HepG2 (cell line): ENCODE results near the gene PLK5. TPM values are rescaled to one million over a fixed set of nuclear protein-coding genes. Genes with fewer than 3 reads are reported as not detected.

ENCODE experiments used
- ATM ChIP-seq: fragments of 450-650 bp; IDR thresholded peaks from 2 replicates; pipeline ENCODE4 v1.7.1; 2017; ENCODE audit warnings: mild to moderate bottlenecking, borderline replicate concordance
- BORCS8-MEF2B ChIP-seq: sonication (generic); formaldehyde crosslinking; IDR thresholded peaks from 2 replicates; pipeline ENCODE4 v1.8.0; 2022; ENCODE audit warnings: mild to moderate bottlenecking, missing genetic modification reagents
- EP300 ChIP-seq, 3 experiments: sonication (generic) in 1 of 3; formaldehyde crosslinking in 1 of 3; IDR thresholded peaks; 2 replicates each; pipeline versions ENCODE4 v1.5.1 to v1.6.1; 2011 to 2020; ENCODE audit warnings: low read depth in 2 of 3, low read length in 2 of 3, borderline replicate concordance in 1 of 3, improper control_type of control experiment in 1 of 3, mild to moderate bottlenecking in 1 of 3, missing genetic modification reagents in 1 of 3, moderate library complexity in 1 of 3
- IRF2 ChIP-seq: IDR thresholded peaks from 2 replicates; pipeline ENCODE4 v1.6.1; 2018; ENCODE audit warnings: missing genetic modification reagents, missing compliant biosample characterization
- ISL2 ChIP-seq: sonication (generic); formaldehyde crosslinking; IDR thresholded peaks from 2 replicates; pipeline ENCODE4 v1.5.0; 2020; ENCODE audit warnings: missing genetic modification reagents
- MIER3 ChIP-seq: IDR thresholded peaks from 2 replicates; pipeline ENCODE4 v1.6.1; 2016; ENCODE audit warnings: missing compliant biosample characterization, borderline replicate concordance
- MYNN ChIP-seq: sonication (generic); formaldehyde crosslinking; IDR thresholded peaks from 2 replicates; pipeline ENCODE4 v1.4.0; 2020; ENCODE audit warnings: mild to moderate bottlenecking, low read depth, missing genetic modification reagents
- SIN3B ChIP-seq: fragments of 150-350 bp; IDR thresholded peaks from 2 replicates; pipeline ENCODE4 v1.6.1; 2014; ENCODE audit warnings: low read length
- TAF1 ChIP-seq: sonication (generic); formaldehyde crosslinking; IDR thresholded peaks from 2 replicates; pipeline ENCODE4 v1.4.0; 2020; ENCODE audit warnings: missing genetic modification reagents
- YY1 ChIP-seq: IDR thresholded peaks from 2 replicates; pipeline ENCODE4 v1.6.1; 2011; ENCODE audit warnings: low read length, low read depth, moderate library complexity, mild to moderate bottlenecking; ENCODE audit not compliant: insufficient read depth, insufficient replicate concordance
- ZFY ChIP-seq: sonication (generic); formaldehyde crosslinking; IDR thresholded peaks from 2 replicates; pipeline ENCODE4 v1.4.0; 2020; ENCODE audit warnings: missing genetic modification reagents
- ZMYM3 ChIP-seq: sonication (generic); formaldehyde crosslinking; IDR thresholded peaks from 2 replicates; pipeline ENCODE4 v1.5.1; 2020; ENCODE audit warnings: mild to moderate bottlenecking, missing genetic modification reagents
- ZNF138 ChIP-seq: sonication (generic); formaldehyde crosslinking; IDR thresholded peaks from 2 replicates; pipeline ENCODE4 v1.5.0; 2020; ENCODE audit warnings: mild to moderate bottlenecking, low read depth, missing genetic modification reagents
- ZNF143 ChIP-seq: sonication (generic); formaldehyde crosslinking; IDR thresholded peaks from 2 replicates; pipeline ENCODE4 v1.4.0; 2020; ENCODE audit warnings: missing genetic modification reagents
- ZNF451 ChIP-seq: sonication (generic); formaldehyde crosslinking; IDR thresholded peaks from 2 replicates; pipeline ENCODE4 v1.5.0; 2020; ENCODE audit warnings: mild to moderate bottlenecking, missing genetic modification reagents
- ZNF703 ChIP-seq: sonication (generic); formaldehyde crosslinking; IDR thresholded peaks from 2 replicates; pipeline ENCODE4 v1.5.1; 2020; ENCODE audit warnings: missing genetic modification reagents, mild to moderate bottlenecking, moderate library complexity, borderline replicate concordance
- ZNF724P ChIP-seq: sonication (generic); formaldehyde crosslinking; IDR thresholded peaks from 2 replicates; pipeline ENCODE4 v1.8.0; 2022; ENCODE audit warnings: missing genetic modification reagents, borderline replicate concordance
- ZNF737 ChIP-seq: sonication (generic); formaldehyde crosslinking; IDR thresholded peaks from 2 replicates; pipeline ENCODE4 v1.5.0; 2020; ENCODE audit warnings: missing genetic modification reagents, mild to moderate bottlenecking, borderline replicate concordance
- ZNF747 ChIP-seq: sonication (generic); formaldehyde crosslinking; IDR thresholded peaks from 2 replicates; pipeline ENCODE4 v1.8.1; 2023; ENCODE audit warnings: missing genetic modification reagents, mild to moderate bottlenecking, borderline replicate concordance
- ZNF878 ChIP-seq: sonication (generic); formaldehyde crosslinking; IDR thresholded peaks from 2 replicates; pipeline ENCODE4 v1.8.1; 2023; ENCODE audit warnings: mild to moderate bottlenecking, missing genetic modification reagents, moderate library complexity
- ZNF883 ChIP-seq: sonication (generic); formaldehyde crosslinking; IDR thresholded peaks from 2 replicates; pipeline ENCODE4 v1.5.1; 2020; ENCODE audit warnings: mild to moderate bottlenecking, missing genetic modification reagents; ENCODE audit errors: not compliant biosample characterization
- polyA plus RNA-seq, 8 experiments: library from polyadenylated mRNA; depleted of rRNA in 3 of 8; stranded (reverse) in 7 of 8; unstranded in 1 of 8; fragments of >200 nt; fragmentation: Illumina TruSeq in 4 of 8; extraction: Trizol in 4 of 8; gene quantifications; 2 replicates each; pipeline versions ENCODE4 v1.2.1 to v1.2.3, GENCODE V29; 2011 to 2016; ENCODE audit warnings: low read depth in 4 of 8, missing spikeins in 1 of 8, mixed read lengths in 1 of 8; ENCODE audit not compliant: insufficient read depth in 1 of 8
- total RNA-seq, 5 experiments: library from RNA; depleted of rRNA; stranded (reverse); fragments of >200 nt; fragmentation: Illumina TruSeq; extraction: Trizol; gene quantifications; 2 replicates each; pipeline ENCODE4 v1.2.3, GENCODE V29; 2016; ENCODE audit warnings: low read depth in 1 of 5
- TF ChIP-seq, protein P1 (sequence below): sonication (generic); formaldehyde crosslinking; IDR thresholded peaks from 2 replicates; pipeline ENCODE4 v1.5.1; 2020; ENCODE audit warnings: mild to moderate bottlenecking, missing genetic modification reagents, moderate library complexity
- TF ChIP-seq, protein P2 (sequence below): sonication (generic); formaldehyde crosslinking; IDR thresholded peaks from 2 replicates; pipeline ENCODE4 v1.4.0; 2020; ENCODE audit warnings: missing genetic modification reagents
- TF ChIP-seq, protein P3 (sequence below): IDR thresholded peaks from 2 replicates; pipeline ENCODE4 v1.6.1; 2018; ENCODE audit warnings: missing genetic modification reagents, mild to moderate bottlenecking, missing compliant biosample characterization

Gene PLK5
- total and polyA plus RNA-seq, 2 of the 13 experiments (the other 11 are each of a cell fraction or from before 2014, with no cell fraction given) = not detected

DNA sequence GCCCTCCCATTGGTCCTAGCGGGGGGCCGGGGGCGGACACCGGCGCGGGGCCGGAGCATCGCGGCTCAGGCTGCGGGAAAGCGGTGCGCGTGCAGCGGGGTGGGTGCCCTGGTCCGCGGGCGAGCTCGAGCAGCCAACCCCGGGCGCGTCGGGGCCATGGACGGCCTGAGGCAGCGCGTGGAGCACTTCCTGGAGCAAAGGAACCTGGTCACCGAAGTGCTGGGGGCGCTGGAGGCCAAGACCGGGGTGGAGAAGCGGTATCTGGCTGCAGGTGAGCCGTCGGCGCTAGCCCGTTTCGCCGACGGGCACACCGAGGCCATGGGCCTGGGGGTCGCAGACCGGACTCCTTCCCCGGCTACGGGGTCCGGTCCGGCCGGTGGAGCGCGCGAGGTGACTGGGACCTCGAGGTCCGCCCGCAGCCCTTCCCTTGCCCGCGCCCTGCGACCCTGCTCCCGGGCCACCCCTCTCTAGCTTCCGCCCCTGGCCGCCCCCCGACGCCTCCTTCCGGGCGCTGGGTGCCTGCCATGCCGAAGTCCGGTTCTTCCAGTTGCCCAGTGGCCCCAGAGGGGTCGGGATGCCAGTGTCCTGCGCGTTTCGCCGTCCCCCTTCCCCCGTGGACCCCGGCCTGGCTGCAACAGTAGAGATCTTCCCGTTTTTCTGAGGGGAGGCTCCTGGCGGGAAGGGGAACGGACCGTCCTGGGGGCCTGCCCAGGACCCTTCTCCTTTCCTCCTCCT lies 32.6 kb upstream of the PLK5 start, which contains the start of gene REEP6 (continued):
- TF ChIP-seq, protein P1, sequence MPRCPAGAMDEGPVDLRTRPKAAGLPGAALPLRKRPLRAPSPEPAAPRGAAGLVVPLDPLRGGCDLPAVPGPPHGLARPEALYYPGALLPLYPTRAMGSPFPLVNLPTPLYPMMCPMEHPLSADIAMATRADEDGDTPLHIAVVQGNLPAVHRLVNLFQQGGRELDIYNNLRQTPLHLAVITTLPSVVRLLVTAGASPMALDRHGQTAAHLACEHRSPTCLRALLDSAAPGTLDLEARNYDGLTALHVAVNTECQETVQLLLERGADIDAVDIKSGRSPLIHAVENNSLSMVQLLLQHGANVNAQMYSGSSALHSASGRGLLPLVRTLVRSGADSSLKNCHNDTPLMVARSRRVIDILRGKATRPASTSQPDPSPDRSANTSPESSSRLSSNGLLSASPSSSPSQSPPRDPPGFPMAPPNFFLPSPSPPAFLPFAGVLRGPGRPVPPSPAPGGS (CRISPR knock-in tag) = peak; percentile 82; the same call in 1 of the 2 replicates
- peak; percentile 0 for TF ChIP-seq YY1
- 0 out of 2 replicates have a peak, but pooled peaks have one; percentile 16 for TF ChIP-seq ZNF747
- TF ChIP-seq, protein P2, sequence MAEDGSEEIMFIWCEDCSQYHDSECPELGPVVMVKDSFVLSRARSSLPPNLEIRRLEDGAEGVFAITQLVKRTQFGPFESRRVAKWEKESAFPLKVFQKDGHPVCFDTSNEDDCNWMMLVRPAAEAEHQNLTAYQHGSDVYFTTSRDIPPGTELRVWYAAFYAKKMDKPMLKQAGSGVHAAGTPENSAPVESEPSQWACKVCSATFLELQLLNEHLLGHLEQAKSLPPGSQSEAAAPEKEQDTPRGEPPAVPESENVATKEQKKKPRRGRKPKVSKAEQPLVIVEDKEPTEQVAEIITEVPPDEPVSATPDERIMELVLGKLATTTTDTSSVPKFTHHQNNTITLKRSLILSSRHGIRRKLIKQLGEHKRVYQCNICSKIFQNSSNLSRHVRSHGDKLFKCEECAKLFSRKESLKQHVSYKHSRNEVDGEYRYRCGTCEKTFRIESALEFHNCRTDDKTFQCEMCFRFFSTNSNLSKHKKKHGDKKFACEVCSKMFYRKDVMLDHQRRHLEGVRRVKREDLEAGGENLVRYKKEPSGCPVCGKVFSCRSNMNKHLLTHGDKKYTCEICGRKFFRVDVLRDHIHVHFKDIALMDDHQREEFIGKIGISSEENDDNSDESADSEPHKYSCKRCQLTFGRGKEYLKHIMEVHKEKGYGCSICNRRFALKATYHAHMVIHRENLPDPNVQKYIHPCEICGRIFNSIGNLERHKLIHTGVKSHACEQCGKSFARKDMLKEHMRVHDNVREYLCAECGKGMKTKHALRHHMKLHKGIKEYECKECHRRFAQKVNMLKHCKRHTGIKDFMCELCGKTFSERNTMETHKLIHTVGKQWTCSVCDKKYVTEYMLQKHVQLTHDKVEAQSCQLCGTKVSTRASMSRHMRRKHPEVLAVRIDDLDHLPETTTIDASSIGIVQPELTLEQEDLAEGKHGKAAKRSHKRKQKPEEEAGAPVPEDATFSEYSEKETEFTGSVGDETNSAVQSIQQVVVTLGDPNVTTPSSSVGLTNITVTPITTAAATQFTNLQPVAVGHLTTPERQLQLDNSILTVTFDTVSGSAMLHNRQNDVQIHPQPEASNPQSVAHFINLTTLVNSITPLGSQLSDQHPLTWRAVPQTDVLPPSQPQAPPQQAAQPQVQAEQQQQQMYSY = 0 out of 2 replicates have a peak, but pooled peaks have one; percentile 43
- TF ChIP-seq ZMYM3 (CRISPR knock-in tag) = peak; percentile 92
- peak; percentile 25; the same call in 1 of the 2 replicates for TF ChIP-seq MIER3
- TF ChIP-seq ZNF737 (CRISPR knock-in tag) = no peak
- peak; percentile 53; the same call in 1 of the 2 replicates for TF ChIP-seq ZNF451 (CRISPR knock-in tag)
- TF ChIP-seq EP300 (IDR thresholded peaks at IDR 0.05; ENCODE audit: low read depth in 2 of 2, low read length in 2 of 2) = no peak
- no peak for TF ChIP-seq EP300 (CRISPR knock-in tag; IDR thresholded peaks at IDR 0.05; ENCODE audit: borderline replicate concordance)
- peak; percentile 76 for TF ChIP-seq ZFY (CRISPR knock-in tag)
- 0 out of 2 replicates have a peak, but pooled peaks have one; percentile 58 for TF ChIP-seq ZNF138 (CRISPR knock-in tag)
- peak; percentile 79; the same call in 1 of the 2 replicates for TF ChIP-seq ZNF724P (CRISPR knock-in tag)
- peak; percentile 44; the same call in 1 of the 2 replicates for TF ChIP-seq IRF2 (CRISPR knock-in tag)
- 0 out of 2 replicates have a peak, but pooled peaks have one; percentile 36 for TF ChIP-seq ISL2 (CRISPR knock-in tag)
- TF ChIP-seq ZNF883 (CRISPR knock-in tag) = peak; percentile 81
- TF ChIP-seq ATM = no peak
- TF ChIP-seq ZNF878 (CRISPR knock-in tag) = 0 out of 2 replicates have a peak, but pooled peaks have one; percentile 7
- TF ChIP-seq, protein P3, sequence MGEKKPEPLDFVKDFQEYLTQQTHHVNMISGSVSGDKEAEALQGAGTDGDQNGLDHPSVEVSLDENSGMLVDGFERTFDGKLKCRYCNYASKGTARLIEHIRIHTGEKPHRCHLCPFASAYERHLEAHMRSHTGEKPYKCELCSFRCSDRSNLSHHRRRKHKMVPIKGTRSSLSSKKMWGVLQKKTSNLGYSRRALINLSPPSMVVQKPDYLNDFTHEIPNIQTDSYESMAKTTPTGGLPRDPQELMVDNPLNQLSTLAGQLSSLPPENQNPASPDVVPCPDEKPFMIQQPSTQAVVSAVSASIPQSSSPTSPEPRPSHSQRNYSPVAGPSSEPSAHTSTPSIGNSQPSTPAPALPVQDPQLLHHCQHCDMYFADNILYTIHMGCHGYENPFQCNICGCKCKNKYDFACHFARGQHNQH = no peak
- peak; percentile 15 for TF ChIP-seq ZNF143 (CRISPR knock-in tag)
- TF ChIP-seq TAF1 (CRISPR knock-in tag) = peak; percentile 80
- peak; percentile 43; the same call in 1 of the 2 replicates for TF ChIP-seq MYNN (CRISPR knock-in tag)
- peak; percentile 26; the same call in 1 of the 2 replicates for TF ChIP-seq ZNF703 (CRISPR knock-in tag)
- no peak for TF ChIP-seq BORCS8-MEF2B (CRISPR knock-in tag)
- no peak for TF ChIP-seq SIN3B
